ENCODE data around the gene LIPF. TPM values are rescaled to one million over a fixed set of nuclear protein-coding genes. Genes with fewer than 3 reads are reported as not detected.

Gene LIPF
- total and polyA plus RNA-seq, 2 of the 4 experiments (the other 2 are of a cell fraction) = not detected

- Histone ChIP-seq H3K9ac (ENCODE audit: low read depth, low read length) (no peak overlapping the region), H3K4ac (ENCODE audit: low read depth, low read length) (no peak overlapping the region), H3K36me3 (ENCODE audit: control insufficient read depth, insufficient read depth, low read length) (no peaks in the 10 kb centered on the region), H3K4me1 (ENCODE audit: control insufficient read depth, insufficient read depth, low read length) (no peaks in the 10 kb centered on the region), H3K9me3 (ENCODE audit: control insufficient read depth, insufficient read depth, low read length) (no peaks in the 10 kb centered on the region), H2BK15ac (ENCODE audit: low read depth, low read length) (no peak overlapping the region), H4K5ac (ENCODE audit: low read depth, low read length) (no peak overlapping the region), H4K20me1 (ENCODE audit: insufficient read depth, low read length) (no peaks in the 10 kb centered on the region), H2BK20ac (ENCODE audit: low read depth, low read length) (no peak overlapping the region), H3K27me3 (ENCODE audit: control insufficient read depth, insufficient read depth, low read length) (no peaks in the 10 kb centered on the region; the same call in 1 of the 2 replicates), H3K4me2 (ENCODE audit: low read depth, low read length) (no peak overlapping the region), H4K91ac (ENCODE audit: insufficient read depth, low read depth, low read length) (no peak overlapping the region), H2BK5ac (ENCODE audit: low read depth, low read length, poor library complexity, severe bottlenecking) (no peak overlapping the region), H4K8ac (ENCODE audit: low read depth in 2 of 2, low read length in 2 of 2) (no peak overlapping the region), H2BK120ac (ENCODE audit: low read depth, low read length) (no peak overlapping the region), H3K4me3 (ENCODE audit: insufficient read depth, low read depth, low read length) (no peak overlapping the region), H3K56ac (ENCODE audit: extremely low read depth, insufficient read depth, low read length) (no peak overlapping the region), H3K14ac (replicated peaks; ENCODE audit: low read depth, low read length) (no peak overlapping the region), H2AK5ac (ENCODE audit: low read depth, low read length) (no peak overlapping the region), H3K9me1 (ENCODE audit: insufficient read depth, low read length) (no peaks in the 10 kb centered on the region), H3K23ac (ENCODE audit: low read depth, low read length) (no peak overlapping the region), H3K18ac (ENCODE audit: low read depth, low read length) (no peak overlapping the region), H2AK9ac (replicated peaks; ENCODE audit: low read depth, low read length, poor library complexity) (no peak overlapping the region), H3K27ac (ENCODE audit: insufficient read depth, low read length) (no peak overlapping the region), H3K79me1 (ENCODE audit: low read depth in 1 of 2, low read length in 2 of 2) (no peaks in the 10 kb centered on the region), H2AFZ (replicated peaks; ENCODE audit: low read length, poor library complexity) (no peak overlapping the region)
- CTCF ChIA-PET = interaction anchor here (0.6 kb wide), 1 partner anchor 193 kb away, joined by 6 read pairs; no protein-coding TSS in a partner anchor
- intact Hi-C loops (cut with micrococcal nuclease) = no loop called here
- dilution Hi-C loops (cut with HindIII; ENCODE audit: low sequenced_read_pairs, unreplicated experiment) = no loop called here
- TF ChIP-seq MAFK (IDR thresholded peaks at IDR 0.05; ENCODE audit: low read depth, low read length) (no peak), CTCF (conservative IDR thresholded peaks at IDR 0.05; ENCODE audit: low read depth, low read length) (no peak), SMC3 (IDR thresholded peaks at IDR 0.05; ENCODE audit: low read depth, low read length) (no peak), RCOR1 (IDR thresholded peaks at IDR 0.05; ENCODE audit: insufficient replicate concordance, low read length) (no peak), CHD1 (IDR thresholded peaks at IDR 0.05; ENCODE audit: low read depth, low read length) (no peak), POLR2A (IDR thresholded peaks at IDR 0.05; ENCODE audit: low read depth, low read length) (no peak), MAZ (IDR thresholded peaks at IDR 0.05; ENCODE audit: borderline replicate concordance, low read depth, low read length) (no peak), RFX5 (IDR thresholded peaks at IDR 0.05; ENCODE audit: low read depth, low read length) (no peak), CEBPB (IDR thresholded peaks at IDR 0.05; ENCODE audit: low read depth, low read length) (no peak)
- TF ChIP-seq, protein P1, sequence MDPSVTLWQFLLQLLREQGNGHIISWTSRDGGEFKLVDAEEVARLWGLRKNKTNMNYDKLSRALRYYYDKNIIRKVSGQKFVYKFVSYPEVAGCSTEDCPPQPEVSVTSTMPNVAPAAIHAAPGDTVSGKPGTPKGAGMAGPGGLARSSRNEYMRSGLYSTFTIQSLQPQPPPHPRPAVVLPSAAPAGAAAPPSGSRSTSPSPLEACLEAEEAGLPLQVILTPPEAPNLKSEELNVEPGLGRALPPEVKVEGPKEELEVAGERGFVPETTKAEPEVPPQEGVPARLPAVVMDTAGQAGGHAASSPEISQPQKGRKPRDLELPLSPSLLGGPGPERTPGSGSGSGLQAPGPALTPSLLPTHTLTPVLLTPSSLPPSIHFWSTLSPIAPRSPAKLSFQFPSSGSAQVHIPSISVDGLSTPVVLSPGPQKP (IDR thresholded peaks at IDR 0.05; ENCODE audit: borderline replicate concordance, low read depth, low read length) = no peak
- no peak for ATAC-seq (ENCODE audit: low read depth)
- POLR2A ChIA-PET (ENCODE audit: unreplicated experiment) = no interaction called here
- no peak for DNase-seq
- no CpG with 5 or more reads among the region's 1 CpG for WGBS, 2 experiments (ENCODE audit: extremely low coverage in 2 of 2, insufficient read length in 1 of 2)
- in situ Hi-C loops (cut with MboI; ENCODE audit: low sequenced_read_pairs) = no loop called here
- no TSS peak for BruUV-seq (replicated peaks)
Measured at GRCh38 chr10:88617772-88618300, 46.4 kb upstream of the LIPF start.
